A549 (cell line): ENCODE data around the gene TRNP1. TPM values are rescaled to one million over a fixed set of nuclear protein-coding genes. Genes with fewer than 3 reads are reported as not detected.
A peak's percentile ranks its signal among the peaks of the same experiment; 100 is the strongest.

Experiments used
- ATAC-seq, 2 experiments: fragments of 200-7000 bp in 1 of 2; fragments of >200 bp in 1 of 2; cut with Nextera tagmentation in 1 of 2; cut with Tn5 transposase in 1 of 2; 3 replicates each; pipeline versions ENCODE4 v1.8.0 to v1.9.1; 2018 to 2020; ENCODE audit warnings: mild to moderate bottlenecking in 1 of 2, moderate library complexity in 1 of 2
- CTCF ChIA-PET: fragments of 300-600 bp; sonication (Branson Sonifier 250); formaldehyde crosslinking; extraction: SDS; loops from one replicate; lab custom pipeline; 2021; ENCODE audit warnings: antibody characterized with exemption, inconsistent platforms; lab: Yijun Ruan, JAX
- POLR2A ChIA-PET: fragments of 350-600 bp; formaldehyde crosslinking; extraction: SDS; loops from one replicate; lab custom pipeline; 2021; ENCODE audit warnings: antibody characterized with exemption, inconsistent platforms; lab: Yijun Ruan, JAX
- DNase-seq, 2 experiments: peaks; one replicate each; pipeline versions ENCODE4 v3.0.0 to v3.0.0-alpha.2; 2011 to 2016; ENCODE audit warnings: low read depth in 1 of 2, low spot score in 1 of 2
- FAIRE-seq: peaks from 2 replicates; lab custom pipeline; 2011; peaks lifted over from hg19 to GRCh38; lab: Jason Lieb, UNC
- H3K27ac ChIP-seq, 2 experiments: fragments of >200 bp; sonication (Bioruptor Twin); formaldehyde crosslinking; 3 replicates each; pipeline ENCODE4 v1.5.1; 2016 to 2017
- H3K4me1 ChIP-seq: fragments of >200 bp; sonication (Bioruptor Twin); formaldehyde crosslinking; 3 replicates; pipeline ENCODE4 v1.6.1; 2016
- H3K4me2 ChIP-seq: fragments of >200 bp; sonication (Bioruptor Twin); formaldehyde crosslinking; 3 replicates; pipeline ENCODE4 v1.6.1; 2016
- H3K4me3 ChIP-seq: fragments of >200 bp; sonication (Bioruptor Twin); formaldehyde crosslinking; 3 replicates; pipeline ENCODE4 v1.5.1; 2016
- H3K9me3 ChIP-seq: fragments of >200 bp; sonication (Bioruptor Twin); formaldehyde crosslinking; 3 replicates; pipeline ENCODE4 v1.6.1; 2016
- EHMT2 ChIP-seq: fragments of 200-600 bp; sonication (generic); IDR thresholded peaks from 2 replicates; pipeline ENCODE4 v1.6.1; 2016; ENCODE audit warnings: antibody characterized with exemption, low read depth, mild to moderate bottlenecking, moderate library complexity
- FOSL2 ChIP-seq, 2 experiments: fragments of 450-650 bp in 1 of 2; fragments of >200 bp in 1 of 2; sonication (Bioruptor Twin) in 1 of 2; formaldehyde crosslinking; IDR thresholded peaks; 2 replicates each; pipeline versions ENCODE4 v1.5.0 to v1.6.1; 2016 to 2020; ENCODE audit warnings: mild to moderate bottlenecking in 1 of 2, moderate library complexity in 1 of 2
- GATA3 ChIP-seq: IDR thresholded peaks from 2 replicates; pipeline ENCODE4 v1.6.1; 2012; ENCODE audit warnings: borderline replicate concordance
- HEYL ChIP-seq: fragments of 250-450 bp; sonication (Bioruptor Pico); IDR thresholded peaks from 2 replicates; pipeline ENCODE4 v1.8.0; 2021; ENCODE audit warnings: mild to moderate bottlenecking, moderate library complexity
- JUN ChIP-seq, 2 experiments: fragments of >200 bp; sonication (Bioruptor Twin); formaldehyde crosslinking; IDR thresholded peaks; 2 replicates in 1 of 2; 3 replicates in 1 of 2; pipeline ENCODE4 v1.6.1; 2016 to 2017
- JUNB ChIP-seq: fragments of >200 bp; sonication (Bioruptor Twin); formaldehyde crosslinking; IDR thresholded peaks from 2 replicates; pipeline ENCODE4 v1.6.1; 2016
- MYC ChIP-seq: IDR thresholded peaks from 2 replicates; pipeline ENCODE4 v1.6.1; 2012; ENCODE audit warnings: mild to moderate bottlenecking, inconsistent platforms, low read length, improper control_type of control experiment, borderline replicate concordance
- NR3C1 ChIP-seq: fragments of >200 bp; sonication (Bioruptor Twin); formaldehyde crosslinking; IDR thresholded peaks from 3 replicates; pipeline ENCODE4 v1.6.1; 2017
- POLR2A ChIP-seq: IDR thresholded peaks from 2 replicates; pipeline ENCODE4 v1.6.1; 2012; ENCODE audit warnings: mild to moderate bottlenecking, low read length
- whole genome bisulfite sequencing: methylation state at CpG from one replicate; pipeline ENCODE4 v1.1.6; 2017; ENCODE audit errors: missing lambda C conversion rate; 5-methylcytosine and 5-hydroxymethylcytosine counted together
- polyA plus RNA-seq, 4 experiments: library from polyadenylated mRNA; depleted of rRNA in 3 of 4; stranded (reverse); fragments of >200 nt; fragmentation: RNase III in 1 of 4; extraction: RNeasy Plus Mini Kit Qiagen cat#74134 plus additional on column Dnase treatment in 1 of 4; gene quantifications; 2 replicates in 3 of 4; 3 replicates in 1 of 4; pipeline ENCODE4 v1.2.3, GENCODE V29; 2011 to 2017
- TF ChIP-seq, protein P1 (sequence below): fragments of >200 bp; sonication (Bioruptor Twin); formaldehyde crosslinking; IDR thresholded peaks from 3 replicates; pipeline ENCODE4 v1.5.1; 2016
- TF ChIP-seq, protein P2 (sequence below): IDR thresholded peaks from 2 replicates; pipeline ENCODE4 v1.6.1; 2012
- TF ChIP-seq, protein P3 (sequence below): fragments of >200 bp; sonication (Bioruptor Twin); formaldehyde crosslinking; IDR thresholded peaks from 3 replicates; pipeline ENCODE4 v1.6.1; 2016
- TF ChIP-seq, protein P4 (sequence below): fragments of 250-450 bp; sonication (Bioruptor Pico); IDR thresholded peaks from 2 replicates; pipeline ENCODE4 v1.5.0; 2020; ENCODE audit warnings: low read depth, mild to moderate bottlenecking, moderate library complexity

The TRNP1 gene
- polyA plus RNA-seq, 2 of the 4 experiments (the other 2 are of a cell fraction): 73.9 to 113 TPM

DNA sequence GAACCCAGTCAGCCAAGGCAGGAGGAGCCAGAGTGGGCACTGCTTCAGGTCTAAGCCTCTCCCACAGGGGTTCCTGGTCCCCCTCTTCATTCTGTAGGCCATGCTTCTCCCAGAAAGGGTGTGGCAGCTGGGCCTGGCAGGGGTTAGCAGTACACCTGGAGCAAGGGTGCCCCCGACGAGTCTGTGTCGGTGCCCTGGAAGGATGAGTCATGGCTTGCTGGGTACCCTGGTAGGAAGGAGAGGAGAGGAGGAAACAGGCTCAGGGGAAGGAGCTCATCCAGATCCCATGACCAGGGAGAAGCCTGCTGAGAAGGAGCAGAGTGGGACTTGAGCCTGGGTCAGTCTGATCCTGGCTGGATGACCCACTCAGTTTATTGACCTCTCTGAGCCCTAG lies 43.6 kb upstream of the TRNP1 start:
- TF ChIP-seq FOSL2 (IDR thresholded peaks at IDR 0.05): no peak
- peak; percentile 40; the same call in 1 of the 2 replicates for TF ChIP-seq FOSL2 (CRISPR knock-in tag; IDR thresholded peaks at IDR 0.05)
- no peak for TF ChIP-seq NR3C1
- ATAC-seq: peak; percentile 17 to 46; a peak in 5 of 6 replicates
- no peak for DNase-seq
- no peak for FAIRE-seq
- no peaks in the 10 kb centered on the region; the same call in 2 of the 3 replicates for H3K4me1 ChIP-seq
- H3K27ac ChIP-seq: 0 out of 6 replicates have a peak overlapping the region, but pooled peaks of 1 of the 2 experiments have one; percentile 16
- no peaks in the 10 kb centered on the region for H3K9me3 ChIP-seq
- no peak overlapping the region for H3K4me3 ChIP-seq
- CTCF ChIA-PET: interaction anchor here (1.5 kb wide), 1 partner anchor 34 kb away, joined by 3 read pairs; no protein-coding TSS in a partner anchor
- WGBS: 67% methylated on average over 3 of the region's 3 CpGs
- POLR2A ChIA-PET: no interaction called here
- H3K4me2 ChIP-seq: no peak overlapping the region

DNA sequence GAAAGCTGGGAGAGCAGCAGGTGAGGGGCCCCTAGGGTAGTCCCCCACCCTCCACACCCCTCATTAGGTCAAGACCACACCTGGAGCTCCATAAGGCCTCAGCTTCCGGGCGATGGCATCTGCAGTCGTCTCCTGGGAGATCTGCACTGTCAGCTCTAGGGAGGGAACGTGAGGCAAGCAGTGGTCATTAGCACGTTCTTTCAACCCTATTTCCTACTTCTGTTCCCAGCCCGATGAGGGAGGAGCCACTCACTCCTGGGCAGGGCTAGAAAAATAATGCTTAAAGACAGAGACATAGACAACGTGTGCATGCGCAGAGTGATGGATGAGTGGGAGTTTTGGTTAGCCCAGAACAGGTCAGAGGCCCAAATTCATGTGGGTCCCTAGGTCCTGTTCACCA lies 42.9 kb upstream of the TRNP1 start:
- no peak overlapping the region for H3K4me2 ChIP-seq
- ATAC-seq (peak; percentile 13 to 19; a peak in 2 of 6 replicates), FAIRE-seq (no peak), DNase-seq (no peak)
- H3K27ac ChIP-seq: no peak overlapping the region
- no peak for TF ChIP-seq MYC
- no peak for TF ChIP-seq POLR2A
- ChIA-PET POLR2A (no interaction called here), CTCF (interaction anchor here (1.5 kb wide), 1 partner anchor 34 kb away, joined by 3 read pairs; no protein-coding TSS in a partner anchor)
- no peaks in the 10 kb centered on the region; the same call in 2 of the 3 replicates for H3K4me1 ChIP-seq
- H3K4me3 ChIP-seq: no peak overlapping the region
- 81% methylated on average over 8 of the region's 8 CpGs for WGBS
- no peaks in the 10 kb centered on the region for H3K9me3 ChIP-seq

DNA sequence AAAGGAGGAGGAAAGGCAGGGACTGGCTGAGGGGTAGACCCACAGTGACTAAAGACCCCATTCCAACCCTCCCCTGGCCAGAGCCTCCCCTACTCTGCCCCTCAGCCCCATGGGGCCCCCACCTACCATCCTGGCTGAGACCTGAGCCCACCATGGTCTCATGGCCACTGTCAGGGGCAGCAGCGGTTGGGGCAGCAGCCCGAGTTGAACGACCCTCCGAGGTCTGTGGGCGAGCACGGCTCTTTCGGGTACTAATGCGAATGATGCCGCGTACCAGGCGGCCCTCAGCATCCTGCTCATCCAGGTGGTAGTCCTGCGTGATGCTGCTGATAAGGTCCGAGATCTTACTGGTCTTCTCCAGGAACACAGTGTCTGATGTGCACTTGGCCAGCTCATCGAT lies 42.3 kb upstream of the TRNP1 start:
- no peak for TF ChIP-seq EHMT2
- TF ChIP-seq GATA3: no peak
- no peak for TF ChIP-seq MYC
- no peak for TF ChIP-seq HEYL
- TF ChIP-seq, protein P1, sequence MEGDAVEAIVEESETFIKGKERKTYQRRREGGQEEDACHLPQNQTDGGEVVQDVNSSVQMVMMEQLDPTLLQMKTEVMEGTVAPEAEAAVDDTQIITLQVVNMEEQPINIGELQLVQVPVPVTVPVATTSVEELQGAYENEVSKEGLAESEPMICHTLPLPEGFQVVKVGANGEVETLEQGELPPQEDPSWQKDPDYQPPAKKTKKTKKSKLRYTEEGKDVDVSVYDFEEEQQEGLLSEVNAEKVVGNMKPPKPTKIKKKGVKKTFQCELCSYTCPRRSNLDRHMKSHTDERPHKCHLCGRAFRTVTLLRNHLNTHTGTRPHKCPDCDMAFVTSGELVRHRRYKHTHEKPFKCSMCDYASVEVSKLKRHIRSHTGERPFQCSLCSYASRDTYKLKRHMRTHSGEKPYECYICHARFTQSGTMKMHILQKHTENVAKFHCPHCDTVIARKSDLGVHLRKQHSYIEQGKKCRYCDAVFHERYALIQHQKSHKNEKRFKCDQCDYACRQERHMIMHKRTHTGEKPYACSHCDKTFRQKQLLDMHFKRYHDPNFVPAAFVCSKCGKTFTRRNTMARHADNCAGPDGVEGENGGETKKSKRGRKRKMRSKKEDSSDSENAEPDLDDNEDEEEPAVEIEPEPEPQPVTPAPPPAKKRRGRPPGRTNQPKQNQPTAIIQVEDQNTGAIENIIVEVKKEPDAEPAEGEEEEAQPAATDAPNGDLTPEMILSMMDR: no peak
- TF ChIP-seq, all 56 proteins: peak for 0
- POLR2A ChIA-PET: no interaction called here
- H3K4me1 ChIP-seq: no peaks in the 10 kb centered on the region; the same call in 2 of the 3 replicates
- ATAC-seq (no peak; a peak in 1 of 6 replicates), FAIRE-seq (no peak), DNase-seq (no peak)
- H3K4me2 ChIP-seq: no peak overlapping the region
- CTCF ChIA-PET: no interaction called here
- H3K4me3 ChIP-seq: no peak overlapping the region
- 77% methylated on average over 3 of the region's 14 CpGs for WGBS
- no peaks in the 10 kb centered on the region for H3K9me3 ChIP-seq
- H3K27ac ChIP-seq: no peak overlapping the region

DNA sequence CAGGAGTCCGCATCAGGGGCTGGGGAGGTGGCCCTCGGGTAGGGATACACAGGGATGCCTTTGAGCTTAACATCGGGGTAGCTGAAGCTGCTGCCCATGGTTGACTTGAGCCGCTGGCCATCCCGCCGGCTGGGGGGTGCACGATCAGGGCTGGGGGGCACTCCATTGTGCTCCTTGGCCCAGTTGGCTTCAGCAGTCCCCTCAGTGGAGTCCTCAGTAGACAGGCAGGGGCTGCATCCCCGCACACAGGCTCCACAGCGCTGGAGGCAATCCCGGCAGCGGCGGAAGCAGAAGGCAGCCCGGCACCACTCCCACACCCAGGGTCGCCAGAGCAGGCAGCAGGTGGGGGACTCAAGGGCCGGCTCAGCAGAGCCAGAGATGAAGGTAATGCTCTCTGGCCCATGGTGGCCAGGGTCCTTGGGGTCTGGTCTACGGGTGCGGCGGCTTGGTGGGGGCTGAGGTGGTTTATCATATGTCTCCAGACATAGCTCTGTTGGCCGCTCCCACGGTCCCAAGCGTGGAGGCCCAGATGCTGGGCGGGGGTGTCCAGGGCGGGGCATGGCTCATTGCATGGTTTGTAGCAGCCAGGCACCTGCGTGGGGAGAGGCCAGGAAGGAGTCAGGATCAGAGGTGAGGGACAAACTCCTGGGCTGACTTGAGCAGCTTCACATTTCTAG lies 41.5 kb upstream of the TRNP1 start:
- no peak for ATAC-seq
- H3K4me2 ChIP-seq: no peak overlapping the region
- DNase-seq: no peak
- no peak overlapping the region for H3K4me3 ChIP-seq
- ChIA-PET POLR2A (no interaction called here), CTCF (no interaction called here)
- no peaks in the 10 kb centered on the region; the same call in 2 of the 3 replicates for H3K4me1 ChIP-seq
- WGBS: 100% methylated on average over 3 of the region's 24 CpGs
- TF ChIP-seq JUN (IDR thresholded peaks at IDR 0.05): no peak
- TF ChIP-seq FOSL2 (IDR thresholded peaks at IDR 0.05): no peak
- TF ChIP-seq FOSL2 (CRISPR knock-in tag; IDR thresholded peaks at IDR 0.05): no peak
- no peak for TF ChIP-seq JUNB
- TF ChIP-seq, protein P2, sequence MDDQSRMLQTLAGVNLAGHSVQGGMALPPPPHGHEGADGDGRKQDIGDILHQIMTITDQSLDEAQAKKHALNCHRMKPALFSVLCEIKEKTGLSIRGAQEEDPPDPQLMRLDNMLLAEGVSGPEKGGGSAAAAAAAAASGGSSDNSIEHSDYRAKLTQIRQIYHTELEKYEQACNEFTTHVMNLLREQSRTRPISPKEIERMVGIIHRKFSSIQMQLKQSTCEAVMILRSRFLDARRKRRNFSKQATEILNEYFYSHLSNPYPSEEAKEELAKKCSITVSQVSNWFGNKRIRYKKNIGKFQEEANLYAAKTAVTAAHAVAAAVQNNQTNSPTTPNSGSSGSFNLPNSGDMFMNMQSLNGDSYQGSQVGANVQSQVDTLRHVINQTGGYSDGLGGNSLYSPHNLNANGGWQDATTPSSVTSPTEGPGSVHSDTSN: no peak
- TF ChIP-seq, protein P3, sequence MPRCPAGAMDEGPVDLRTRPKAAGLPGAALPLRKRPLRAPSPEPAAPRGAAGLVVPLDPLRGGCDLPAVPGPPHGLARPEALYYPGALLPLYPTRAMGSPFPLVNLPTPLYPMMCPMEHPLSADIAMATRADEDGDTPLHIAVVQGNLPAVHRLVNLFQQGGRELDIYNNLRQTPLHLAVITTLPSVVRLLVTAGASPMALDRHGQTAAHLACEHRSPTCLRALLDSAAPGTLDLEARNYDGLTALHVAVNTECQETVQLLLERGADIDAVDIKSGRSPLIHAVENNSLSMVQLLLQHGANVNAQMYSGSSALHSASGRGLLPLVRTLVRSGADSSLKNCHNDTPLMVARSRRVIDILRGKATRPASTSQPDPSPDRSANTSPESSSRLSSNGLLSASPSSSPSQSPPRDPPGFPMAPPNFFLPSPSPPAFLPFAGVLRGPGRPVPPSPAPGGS: no peak
- TF ChIP-seq, protein P4, sequence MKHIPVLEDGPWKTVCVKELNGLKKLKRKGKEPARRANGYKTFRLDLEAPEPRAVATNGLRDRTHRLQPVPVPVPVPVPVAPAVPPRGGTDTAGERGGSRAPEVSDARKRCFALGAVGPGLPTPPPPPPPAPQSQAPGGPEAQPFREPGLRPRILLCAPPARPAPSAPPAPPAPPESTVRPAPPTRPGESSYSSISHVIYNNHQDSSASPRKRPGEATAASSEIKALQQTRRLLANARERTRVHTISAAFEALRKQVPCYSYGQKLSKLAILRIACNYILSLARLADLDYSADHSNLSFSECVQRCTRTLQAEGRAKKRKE: no peak
- no peaks in the 10 kb centered on the region for H3K9me3 ChIP-seq
- no peak overlapping the region for H3K27ac ChIP-seq
- FAIRE-seq: no peak
